Prostate gland (tissue), 2 donors: Measurements from ENCODE around the gene LDLRAD4.

Experiments
- POLR2A ChIP-seq: fragments of 450-650 bp; IDR thresholded peaks from one replicate; pipeline ENCODE4 v1.6.1; 2016; ENCODE audit warnings: antibody characterized with exemption, mild to moderate bottlenecking
- POLR2AphosphoS5 ChIP-seq: sonication (generic); formaldehyde crosslinking; IDR thresholded peaks from one replicate; pipeline ENCODE4 v1.6.1; 2017; ENCODE audit warnings: antibody characterized with exemption
- TF ChIP-seq, protein P1 (sequence below), 4 experiments: fragments of 200-600 bp in 2 of 4; fragments of 450-650 bp in 2 of 4; sonication (generic) in 2 of 4; IDR thresholded peaks; 1 replicate in 3 of 4; 2 replicates in 1 of 4; pipeline ENCODE4 v1.5.1; 2016 to 2019; ENCODE audit warnings: antibody characterized with exemption in 4 of 4, mild to moderate bottlenecking in 2 of 4, moderate library complexity in 2 of 4

DNA sequence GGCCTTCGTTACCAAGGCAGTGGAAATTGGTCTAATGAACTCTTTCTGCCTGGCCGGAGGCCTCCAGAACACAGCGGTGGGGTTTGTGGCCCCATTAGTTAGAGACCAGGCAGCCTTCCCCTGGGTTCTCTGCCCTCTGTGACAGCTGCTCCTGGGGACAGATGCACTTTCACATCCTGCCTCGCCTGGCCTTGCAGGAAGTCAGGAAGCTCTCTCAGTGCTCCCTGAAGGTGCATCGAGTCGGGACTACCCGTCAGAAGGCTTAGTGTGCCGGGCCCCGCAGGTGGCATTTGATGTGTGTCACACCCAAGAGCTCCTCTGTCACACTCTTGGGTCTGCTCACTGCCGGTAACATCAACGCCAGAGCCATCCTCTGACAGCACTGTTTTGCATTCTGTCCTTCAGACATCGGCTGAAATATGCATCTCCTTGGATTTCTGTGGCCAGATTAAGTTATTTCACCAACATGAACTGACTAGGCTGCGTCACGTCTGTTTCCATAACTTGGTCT, 158.3 kb downstream of the LDLRAD4 start:
- TF ChIP-seq, protein P1, sequence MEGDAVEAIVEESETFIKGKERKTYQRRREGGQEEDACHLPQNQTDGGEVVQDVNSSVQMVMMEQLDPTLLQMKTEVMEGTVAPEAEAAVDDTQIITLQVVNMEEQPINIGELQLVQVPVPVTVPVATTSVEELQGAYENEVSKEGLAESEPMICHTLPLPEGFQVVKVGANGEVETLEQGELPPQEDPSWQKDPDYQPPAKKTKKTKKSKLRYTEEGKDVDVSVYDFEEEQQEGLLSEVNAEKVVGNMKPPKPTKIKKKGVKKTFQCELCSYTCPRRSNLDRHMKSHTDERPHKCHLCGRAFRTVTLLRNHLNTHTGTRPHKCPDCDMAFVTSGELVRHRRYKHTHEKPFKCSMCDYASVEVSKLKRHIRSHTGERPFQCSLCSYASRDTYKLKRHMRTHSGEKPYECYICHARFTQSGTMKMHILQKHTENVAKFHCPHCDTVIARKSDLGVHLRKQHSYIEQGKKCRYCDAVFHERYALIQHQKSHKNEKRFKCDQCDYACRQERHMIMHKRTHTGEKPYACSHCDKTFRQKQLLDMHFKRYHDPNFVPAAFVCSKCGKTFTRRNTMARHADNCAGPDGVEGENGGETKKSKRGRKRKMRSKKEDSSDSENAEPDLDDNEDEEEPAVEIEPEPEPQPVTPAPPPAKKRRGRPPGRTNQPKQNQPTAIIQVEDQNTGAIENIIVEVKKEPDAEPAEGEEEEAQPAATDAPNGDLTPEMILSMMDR (IDR thresholded peaks at IDR 0.05), result no peak
- TF ChIP-seq POLR2AphosphoS5, result no peak
- no peak for TF ChIP-seq POLR2A
